K562 (cell line): ENCODE data around the gene RAB43. TPM values are rescaled to one million over a fixed set of nuclear protein-coding genes. Genes with fewer than 3 reads are reported as not detected.
"Not testable (repeated sequence)": the region's sequence is repeated elsewhere in the genome, so short reads cannot be mapped to it uniquely, and the experiment has no call there.

Experiments
- ATAC-seq: fragments of 200-7000 bp; cut with Tn5 transposase; 3 replicates; pipeline ENCODE4 v1.9.1; 2020; ENCODE audit warnings: moderate library complexity
- BruUV-seq: library from RNA; stranded (reverse); fragments of 400-500 nt; replicated peaks from 2 replicates; lab custom pipeline; 2021; lab: Mats Ljungman, UMichigan
- CTCF ChIA-PET: fragments of 300-600 bp; formaldehyde crosslinking; extraction: SDS; loops from one replicate; lab custom pipeline; 2021; ENCODE audit warnings: low intra/inter-chr PET ratio; lab: Yijun Ruan, JAX
- POLR2A ChIA-PET: fragments of 300-600, 350-650 bp; sonication (Branson Sonifier 250); formaldehyde crosslinking; extraction: SDS; loops from one replicate; lab custom pipeline; 2021; ENCODE audit warnings: antibody characterized with exemption, inconsistent platforms; lab: Yijun Ruan, JAX
- DNase-seq, 4 experiments: peaks; one replicate each; pipeline versions ENCODE4 v3.0.0 to v3.0.0-alpha.2; 2011 to 2018; ENCODE audit warnings: low spot score in 3 of 4, mixed read lengths in 3 of 4; ENCODE audit errors: extremely low read depth in 1 of 4
- FAIRE-seq: peaks from 2 replicates; lab custom pipeline; 2011; peaks lifted over from hg19 to GRCh38; lab: Jason Lieb, UNC
- H2AFZ ChIP-seq: 2 replicates; pipeline ENCODE4 v1.6.0; 2011; ENCODE audit warnings: low read depth, low read length, control low read depth, inconsistent platforms
- H3K27ac ChIP-seq: fragments of 200-600 bp; 3 replicates; pipeline ENCODE4 v1.8.0; 2011; ENCODE audit warnings: low read depth, mild to moderate bottlenecking, control low read depth, inconsistent platforms, low read length, moderate library complexity, mixed read lengths; ENCODE audit errors: extremely low read depth
- H3K27me3 ChIP-seq, 2 experiments: fragments of 300-600 bp in 1 of 2; 2 replicates in 1 of 2; 3 replicates in 1 of 2; pipeline versions ENCODE4 v1.6.0 to v1.8.0; 2011; ENCODE audit warnings: inconsistent platforms in 2 of 2, low read length in 2 of 2, mild to moderate bottlenecking in 1 of 2, mixed read lengths in 1 of 2, moderate library complexity in 1 of 2; ENCODE audit not compliant: control insufficient read depth in 2 of 2, insufficient read depth in 2 of 2
- H3K36me3 ChIP-seq: fragments of 300-600 bp; 3 replicates; pipeline ENCODE4 v1.8.0; 2011; ENCODE audit warnings: mild to moderate bottlenecking, low read length, inconsistent platforms; ENCODE audit not compliant: control insufficient read depth, insufficient read depth
- H3K4me1 ChIP-seq, 2 experiments: fragments of 200-600 bp in 1 of 2; replicated peaks in 1 of 2; 2 replicates in 1 of 2; 3 replicates in 1 of 2; pipeline versions ENCODE4 v1.5.1 to v1.8.0; 2011; ENCODE audit warnings: inconsistent platforms in 2 of 2, low read length in 2 of 2, mild to moderate bottlenecking in 1 of 2, mixed read lengths in 1 of 2, moderate library complexity in 1 of 2; ENCODE audit not compliant: control insufficient read depth in 2 of 2, insufficient read depth in 2 of 2
- H3K4me2 ChIP-seq: 2 replicates; pipeline ENCODE4 v1.6.1; 2011; ENCODE audit warnings: low read length, control low read depth, inconsistent platforms, mixed read lengths; ENCODE audit not compliant: insufficient read depth
- H3K4me3 ChIP-seq: fragments of 200-600 bp; sonication (generic), shearing (Covaris generic); 2 replicates; pipeline ENCODE4 v1.5.1; 2016; ENCODE audit warnings: control low read depth, inconsistent platforms
- H3K79me2 ChIP-seq: fragments of 200-600 bp; 3 replicates; pipeline ENCODE4 v1.8.0; 2011; ENCODE audit warnings: low read length, inconsistent platforms; ENCODE audit not compliant: control insufficient read depth, insufficient read depth
- H3K9ac ChIP-seq, 2 experiments: 2 replicates each; pipeline versions ENCODE4 v1.6.0 to v1.6.1; 2011; ENCODE audit warnings: low read depth in 2 of 2, low read length in 2 of 2, control low read depth in 1 of 2, inconsistent platforms in 1 of 2, mild to moderate bottlenecking in 1 of 2, mixed read lengths in 1 of 2; ENCODE audit not compliant: insufficient read depth in 1 of 2
- H3K9me1 ChIP-seq: one replicate; pipeline ENCODE4 v1.6.0; 2011; ENCODE audit warnings: inconsistent platforms, mild to moderate bottlenecking, low read length, moderate library complexity; ENCODE audit not compliant: control insufficient read depth, insufficient read depth
- H3K9me3 ChIP-seq: replicated peaks from 2 replicates; pipeline ENCODE4 v1.5.1; 2011; ENCODE audit warnings: low read depth, low read length, inconsistent platforms; ENCODE audit not compliant: control insufficient read depth, insufficient read depth
- H4K20me1 ChIP-seq: replicated peaks from 2 replicates; pipeline ENCODE4 v1.6.1; 2011; ENCODE audit warnings: low read length, inconsistent platforms, mixed read lengths; ENCODE audit not compliant: control insufficient read depth, insufficient read depth
- ETV6 ChIP-seq, 3 experiments: fragments of 150-350 bp in 1 of 3; sonication (generic) in 1 of 3; formaldehyde crosslinking in 1 of 3; IDR thresholded peaks; 2 replicates each; pipeline versions ENCODE4 v1.6.1 to v1.8.0; 2014 to 2022; ENCODE audit warnings: borderline replicate concordance in 2 of 3, low read depth in 2 of 3, antibody characterized with exemption in 1 of 3, low read length in 1 of 3, mild to moderate bottlenecking in 1 of 3, missing genetic modification reagents in 1 of 3
- HNRNPL ChIP-seq: fragments of 200-400 bp; formaldehyde crosslinking; IDR thresholded peaks from 2 replicates; pipeline ENCODE4 v1.6.1; 2017; ENCODE audit warnings: low read depth, mild to moderate bottlenecking, low read length
- KAT7 ChIP-seq: sonication (generic); formaldehyde crosslinking; IDR thresholded peaks from 2 replicates; pipeline ENCODE4 v1.8.0; 2022; ENCODE audit warnings: missing genetic modification reagents, mild to moderate bottlenecking, borderline replicate concordance
- SREBF1 ChIP-seq: fragments of 150-350 bp; IDR thresholded peaks from 2 replicates; pipeline ENCODE4 v1.6.1; 2014; ENCODE audit warnings: antibody characterized with exemption, low read depth, low read length, borderline replicate concordance
- WHSC1 ChIP-seq: IDR thresholded peaks from one replicate; pipeline ENCODE4 v1.6.1; 2012; ENCODE audit warnings: low read length, control low read depth, inconsistent platforms
- XRCC5 ChIP-seq: fragments of 200-400 bp; formaldehyde crosslinking; IDR thresholded peaks from 2 replicates; pipeline ENCODE4 v1.6.1; 2017; ENCODE audit warnings: low read depth, mild to moderate bottlenecking, low read length
- ZNF785 ChIP-seq: fragments of 250-450 bp; sonication (Bioruptor Pico); IDR thresholded peaks from 2 replicates; pipeline ENCODE4 v1.4.0; 2020; ENCODE audit warnings: mild to moderate bottlenecking
- WGBS: fragments of 100-300 bp; shearing (Covaris generic); methylation state at CpG from one replicate; pipeline ENCODE4 v1.1.6; 2016; ENCODE audit warnings: low coverage, mixed read lengths; ENCODE audit not compliant: insufficient coverage; ENCODE audit errors: missing lambda C conversion rate; 5-methylcytosine and 5-hydroxymethylcytosine counted together
- in situ Hi-C: fragments of 300-500 bp; cut with MboI; formaldehyde crosslinking; loops from 4 replicates; pipeline ENCODE4 v1.15.0; 2018; ENCODE audit warnings: inconsistent platforms, mixed read lengths
- intact Hi-C: fragments of 100-400 bp; cut with micrococcal nuclease; formaldehyde crosslinking; loops from 2 replicates; pipeline ENCODE4 v1.14.2; 2022
- polyA plus RNA-seq, 8 experiments: library from polyadenylated mRNA; depleted of rRNA in 4 of 8; stranded (reverse) in 5 of 8; unstranded in 3 of 8; fragments of >200 nt; fragmentation: Nextera tagmentation in 2 of 8; fragmentation: Illumina TruSeq in 1 of 8; extraction: Ambion mirVana in 2 of 8; extraction: Trizol in 1 of 8; gene quantifications; 2 replicates each; pipeline versions ENCODE4 v1.2.1 to v1.2.3, GENCODE V29; 2011 to 2014; ENCODE audit warnings: inconsistent platforms in 1 of 8, missing spikeins in 1 of 8
- total RNA-seq, 7 experiments: library from RNA; depleted of rRNA in 6 of 7; stranded (reverse); fragments of >200 nt in 6 of 7; fragmentation: Illumina TruSeq in 2 of 7; extraction: Trizol in 2 of 7; gene quantifications; 2 replicates each; pipeline versions ENCODE4 v1.2.1 to v1.2.3, GENCODE V29; 2011 to 2021; ENCODE audit warnings: low replicate concordance in 1 of 7
- TF ChIP-seq, protein P1 (sequence below): fragments of 450-650 bp; IDR thresholded peaks from one replicate; pipeline ENCODE4 v1.6.1; 2018; ENCODE audit warnings: mild to moderate bottlenecking, moderate library complexity; ENCODE audit not compliant: partially characterized antibody
- TF ChIP-seq, protein P2 (sequence below): sonication (generic); formaldehyde crosslinking; IDR thresholded peaks from 2 replicates; pipeline ENCODE4 v1.8.0; 2022; ENCODE audit warnings: mild to moderate bottlenecking, missing genetic modification reagents

Gene RAB43
- total and polyA plus RNA-seq, 9 of the 15 experiments (the other 6 are each of a cell fraction or from before 2014, with no cell fraction given) = 0.04 to 6.8 (median 1.7) TPM; not detected in 2

DNA sequence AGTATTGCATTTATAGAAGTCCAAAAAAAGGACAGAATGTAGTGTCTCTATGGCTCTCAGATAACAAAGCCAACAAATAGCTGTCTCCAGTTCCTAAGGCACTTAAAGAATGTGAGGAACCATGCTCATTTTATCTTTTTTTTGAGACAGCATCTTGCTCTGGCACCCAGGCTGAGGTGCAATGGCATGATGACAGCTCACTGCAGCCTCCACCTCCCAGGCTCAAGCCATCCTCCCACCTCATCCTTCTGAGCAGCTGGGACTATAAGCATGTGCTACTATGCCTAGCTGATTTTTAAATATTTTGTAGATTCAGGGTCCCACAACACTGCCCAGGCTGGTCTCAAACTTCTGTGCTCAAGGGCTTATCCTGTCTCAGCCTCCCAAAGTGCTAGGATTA is 23.2 kb upstream of the RAB43 start:
- no peak overlapping the region for H3K4me2 ChIP-seq
- no peak overlapping the region for H3K27ac ChIP-seq
- H3K9me3 ChIP-seq = no peaks in the 10 kb centered on the region
- FAIRE-seq = no peak
- no peak overlapping the region for H3K4me3 ChIP-seq
- no peak overlapping the region for H3K9ac ChIP-seq
- TF ChIP-seq WHSC1 = no peak
- no peak for TF ChIP-seq ZNF785 (CRISPR knock-in tag)
- TF ChIP-seq, protein P1, sequence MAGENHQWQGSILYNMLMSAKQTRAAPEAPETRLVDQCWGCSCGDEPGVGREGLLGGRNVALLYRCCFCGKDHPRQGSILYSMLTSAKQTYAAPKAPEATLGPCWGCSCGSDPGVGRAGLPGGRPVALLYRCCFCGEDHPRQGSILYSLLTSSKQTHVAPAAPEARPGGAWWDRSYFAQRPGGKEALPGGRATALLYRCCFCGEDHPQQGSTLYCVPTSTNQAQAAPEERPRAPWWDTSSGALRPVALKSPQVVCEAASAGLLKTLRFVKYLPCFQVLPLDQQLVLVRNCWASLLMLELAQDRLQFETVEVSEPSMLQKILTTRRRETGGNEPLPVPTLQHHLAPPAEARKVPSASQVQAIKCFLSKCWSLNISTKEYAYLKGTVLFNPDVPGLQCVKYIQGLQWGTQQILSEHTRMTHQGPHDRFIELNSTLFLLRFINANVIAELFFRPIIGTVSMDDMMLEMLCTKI = no peak
- no peak for TF ChIP-seq SREBF1
- TF ChIP-seq XRCC5 = no peak
- TF ChIP-seq KAT7 (CRISPR knock-in tag) = no peak
- TF ChIP-seq, protein P2, sequence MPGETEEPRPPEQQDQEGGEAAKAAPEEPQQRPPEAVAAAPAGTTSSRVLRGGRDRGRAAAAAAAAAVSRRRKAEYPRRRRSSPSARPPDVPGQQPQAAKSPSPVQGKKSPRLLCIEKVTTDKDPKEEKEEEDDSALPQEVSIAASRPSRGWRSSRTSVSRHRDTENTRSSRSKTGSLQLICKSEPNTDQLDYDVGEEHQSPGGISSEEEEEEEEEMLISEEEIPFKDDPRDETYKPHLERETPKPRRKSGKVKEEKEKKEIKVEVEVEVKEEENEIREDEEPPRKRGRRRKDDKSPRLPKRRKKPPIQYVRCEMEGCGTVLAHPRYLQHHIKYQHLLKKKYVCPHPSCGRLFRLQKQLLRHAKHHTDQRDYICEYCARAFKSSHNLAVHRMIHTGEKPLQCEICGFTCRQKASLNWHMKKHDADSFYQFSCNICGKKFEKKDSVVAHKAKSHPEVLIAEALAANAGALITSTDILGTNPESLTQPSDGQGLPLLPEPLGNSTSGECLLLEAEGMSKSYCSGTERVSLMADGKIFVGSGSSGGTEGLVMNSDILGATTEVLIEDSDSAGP = no peak
- TF ChIP-seq HNRNPL = no peak
- no peak for TF ChIP-seq ETV6 (IDR thresholded peaks at IDR 0.05; ENCODE audit: borderline replicate concordance in 1 of 2, low read depth in 2 of 2, low read length in 1 of 2)
- no peak for TF ChIP-seq ETV6 (CRISPR knock-in tag; IDR thresholded peaks at IDR 0.05; ENCODE audit: borderline replicate concordance)
- TF ChIP-seq, all 486 proteins: peak for 0
- intact Hi-C loops = no loop called here
- CTCF ChIA-PET = no interaction called here
- Histone ChIP-seq H4K20me1 (no peaks in the 10 kb centered on the region), H3K9me1 (no peaks in the 10 kb centered on the region), H3K79me2 (no peaks in the 10 kb centered on the region), H2AFZ (no peak overlapping the region), H3K4me1 (no peaks in the 10 kb centered on the region), H3K36me3 (peaks cover 30% of the 10 kb centered on the region; the same call in 1 of the 3 replicates), H3K27me3 (no peaks in the 10 kb centered on the region)
- no peak for DNase-seq
- POLR2A ChIA-PET = no interaction called here
- in situ Hi-C loops = no loop called here
- no TSS peak for BruUV-seq
- ATAC-seq = no peak

DNA sequence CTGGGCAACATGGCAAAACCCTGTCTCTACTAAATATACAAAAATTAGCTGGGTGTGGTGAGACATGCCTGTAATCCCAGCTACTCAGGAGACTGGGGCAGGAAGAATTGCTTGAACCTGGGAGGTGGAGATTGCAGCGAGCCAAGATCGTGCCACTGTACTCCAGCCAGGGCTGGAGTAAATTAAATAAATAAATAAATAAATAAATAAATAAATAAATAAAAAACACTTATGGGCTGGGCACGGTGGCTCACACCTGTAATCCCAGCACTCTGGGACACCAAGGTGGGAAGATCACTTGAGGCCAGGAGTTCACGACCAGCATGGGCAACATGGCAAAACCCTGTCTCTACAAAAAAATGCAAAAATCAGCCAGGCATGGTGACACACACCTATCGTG is 19.4 kb upstream of the RAB43 start:
- H3K4me3 ChIP-seq, ATAC-seq, H3K9me3 ChIP-seq, in situ Hi-C loops, H3K9ac ChIP-seq, DNase-seq, CTCF ChIA-PET, H3K4me2 ChIP-seq, H3K4me1 ChIP-seq, H3K27me3 ChIP-seq, H3K27ac ChIP-seq, BruUV-seq, intact Hi-C loops, FAIRE-seq, H2AFZ ChIP-seq, H3K9me1 ChIP-seq, H3K79me2 ChIP-seq, H4K20me1 ChIP-seq: not testable (repeated sequence)
- 100% methylated on average over 3 of the region's 5 CpGs for WGBS
- peaks cover 36% of the 10 kb centered on the region; the same call in 1 of the 3 replicates for H3K36me3 ChIP-seq
- POLR2A ChIA-PET = interaction anchor here (0.6 kb wide), 1 partner anchor 9 kb away, joined by 3 read pairs; no protein-coding TSS in a partner anchor
